HuH-7.5 (cell line): ENCODE data around the gene UBE2N.
"Not testable (repeated sequence)": the region's sequence is repeated elsewhere in the genome, so short reads cannot be mapped to it uniquely, and the experiment has no call there.

Source experiments
- DNase-seq: peaks from one replicate; pipeline ENCODE4 v3.0.0; 2011; ENCODE audit warnings: low spot score

Gene UBE2N

DNA sequence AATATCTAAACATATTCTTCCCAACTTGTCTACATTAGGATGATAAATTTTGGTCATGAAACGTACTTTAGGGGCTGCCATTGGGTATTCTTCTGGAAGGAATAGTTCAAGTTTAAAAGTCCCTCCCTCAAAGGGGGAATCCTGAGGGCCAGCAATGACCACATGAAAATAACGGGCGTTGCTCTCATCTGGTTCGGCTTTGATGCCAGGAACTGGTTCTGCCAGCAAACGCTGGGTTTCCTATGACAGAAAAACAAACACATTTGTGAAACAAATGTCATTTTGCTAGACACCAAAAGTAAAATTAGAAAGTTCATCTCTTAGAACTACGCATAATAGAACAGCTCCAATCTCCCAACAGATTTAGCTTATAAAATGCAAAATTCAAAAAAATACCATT is 30.7 kb downstream of the UBE2N start:
- DNase-seq = not testable (repeated sequence)

DNA sequence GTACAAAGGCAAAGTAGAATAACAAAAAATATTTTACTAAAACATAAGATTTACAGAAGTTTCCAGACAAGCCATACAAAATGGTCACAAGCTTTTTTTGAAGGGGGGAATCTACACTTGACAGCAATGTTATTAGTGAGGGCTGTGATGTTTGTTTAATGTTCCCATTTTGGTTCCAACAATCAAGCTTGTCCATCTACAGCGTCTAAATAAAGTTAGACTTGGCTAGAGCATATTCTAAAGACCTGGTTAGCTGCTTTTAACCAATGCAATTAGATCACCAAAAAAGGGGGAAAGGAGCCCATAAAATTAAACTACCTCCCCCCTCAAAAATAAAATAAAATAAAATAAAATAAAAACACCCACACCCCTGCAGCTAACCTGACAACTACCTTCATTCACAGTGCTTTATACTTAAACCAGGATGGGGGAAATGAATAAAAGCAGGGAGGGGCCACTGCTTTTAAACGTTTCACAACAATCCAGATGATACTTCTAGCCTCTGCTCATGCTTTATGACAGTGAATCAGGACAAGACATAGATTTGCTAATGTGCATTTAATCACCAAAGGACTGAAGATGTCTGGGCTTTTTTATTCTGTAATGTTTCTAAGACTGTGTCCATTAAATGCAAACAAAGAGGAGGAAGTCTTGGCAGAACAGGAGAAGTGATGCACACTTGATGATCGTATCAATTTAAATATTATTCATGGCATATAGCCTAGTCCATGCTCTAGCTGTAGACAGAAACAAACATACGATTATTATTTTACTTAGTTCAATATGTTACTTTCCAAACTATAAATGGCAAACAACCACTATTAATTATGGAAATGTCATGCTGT is 32.2 kb downstream of the UBE2N start:
- not testable (repeated sequence) for DNase-seq

DNA sequence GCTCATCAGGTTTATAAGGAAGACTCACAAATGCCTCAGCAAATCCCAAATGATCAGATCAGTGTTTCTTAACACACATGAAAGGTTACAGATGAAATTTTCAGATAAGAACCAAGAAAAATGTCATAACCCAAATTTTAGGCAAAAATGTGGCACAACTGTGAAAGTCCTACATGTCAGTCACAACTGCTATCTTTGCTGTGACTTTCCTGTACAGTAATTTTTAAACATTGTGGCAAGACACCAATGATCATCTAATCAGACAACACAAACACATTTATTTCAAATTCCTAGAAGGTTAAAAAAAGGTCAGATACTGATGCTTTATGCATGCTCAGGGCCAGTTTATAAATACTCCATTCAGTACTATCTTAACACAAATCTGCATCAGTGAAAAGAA is 32.9 kb downstream of the UBE2N start:
- no peak for DNase-seq

DNA sequence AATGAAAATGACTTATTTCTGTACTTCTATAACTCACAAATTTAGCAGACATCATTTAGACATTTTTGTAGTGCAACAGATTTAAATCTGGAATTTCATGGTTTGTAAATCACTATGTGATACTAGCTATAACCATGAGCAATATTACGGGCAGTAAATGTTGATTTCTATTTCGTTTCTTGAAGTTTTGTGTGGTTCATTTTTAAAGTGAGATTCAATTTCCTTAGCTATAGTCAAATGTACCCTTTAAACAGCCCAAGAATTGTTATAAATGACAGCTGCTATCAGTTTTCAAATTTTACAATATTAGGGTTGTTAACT is 33.8 kb downstream of the UBE2N start:
- no peak for DNase-seq

DNA sequence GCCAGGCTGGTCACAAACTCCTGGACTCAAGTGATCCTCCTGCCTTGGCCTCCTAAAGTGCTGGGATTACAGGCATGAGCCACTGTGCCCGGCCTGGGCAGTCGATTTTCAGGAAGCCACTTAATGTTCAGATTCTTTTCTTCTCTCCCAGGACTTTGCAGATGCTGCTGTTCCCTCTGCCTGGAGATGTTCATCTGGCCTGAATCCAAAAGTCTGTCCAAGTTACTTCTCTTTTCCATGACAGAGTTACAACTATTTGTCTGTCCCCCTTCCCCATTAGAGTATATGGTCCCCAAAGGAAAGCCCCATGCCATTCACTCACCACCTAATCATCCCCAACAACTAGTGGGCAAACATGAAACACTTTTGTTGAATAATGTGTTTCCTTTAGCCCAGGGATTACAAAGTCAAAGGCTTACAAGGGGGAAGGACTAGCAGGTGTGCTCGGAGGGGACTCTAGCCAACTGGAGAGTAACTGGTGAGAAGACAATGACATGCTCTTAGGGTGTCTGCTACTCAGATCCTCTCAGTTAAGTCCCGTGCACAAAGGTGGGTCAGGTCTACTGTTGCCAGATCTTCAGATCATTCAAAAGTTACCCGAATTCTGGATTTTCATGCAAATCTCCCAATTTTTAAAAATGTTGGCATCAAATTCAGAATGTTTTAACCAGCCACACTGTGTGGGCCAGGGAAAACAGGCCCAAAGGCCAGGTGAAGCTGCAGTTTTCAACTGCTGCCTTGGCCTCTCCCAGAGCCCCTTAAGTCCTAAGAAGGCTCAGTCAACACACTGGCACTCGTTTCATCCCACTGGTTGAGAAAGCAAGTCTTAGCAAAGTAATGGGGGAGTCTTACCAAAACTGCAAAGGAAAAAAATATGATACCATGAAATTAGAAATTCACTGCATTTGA is 34.4 kb downstream of the UBE2N start:
- DNase-seq = no peak

DNA sequence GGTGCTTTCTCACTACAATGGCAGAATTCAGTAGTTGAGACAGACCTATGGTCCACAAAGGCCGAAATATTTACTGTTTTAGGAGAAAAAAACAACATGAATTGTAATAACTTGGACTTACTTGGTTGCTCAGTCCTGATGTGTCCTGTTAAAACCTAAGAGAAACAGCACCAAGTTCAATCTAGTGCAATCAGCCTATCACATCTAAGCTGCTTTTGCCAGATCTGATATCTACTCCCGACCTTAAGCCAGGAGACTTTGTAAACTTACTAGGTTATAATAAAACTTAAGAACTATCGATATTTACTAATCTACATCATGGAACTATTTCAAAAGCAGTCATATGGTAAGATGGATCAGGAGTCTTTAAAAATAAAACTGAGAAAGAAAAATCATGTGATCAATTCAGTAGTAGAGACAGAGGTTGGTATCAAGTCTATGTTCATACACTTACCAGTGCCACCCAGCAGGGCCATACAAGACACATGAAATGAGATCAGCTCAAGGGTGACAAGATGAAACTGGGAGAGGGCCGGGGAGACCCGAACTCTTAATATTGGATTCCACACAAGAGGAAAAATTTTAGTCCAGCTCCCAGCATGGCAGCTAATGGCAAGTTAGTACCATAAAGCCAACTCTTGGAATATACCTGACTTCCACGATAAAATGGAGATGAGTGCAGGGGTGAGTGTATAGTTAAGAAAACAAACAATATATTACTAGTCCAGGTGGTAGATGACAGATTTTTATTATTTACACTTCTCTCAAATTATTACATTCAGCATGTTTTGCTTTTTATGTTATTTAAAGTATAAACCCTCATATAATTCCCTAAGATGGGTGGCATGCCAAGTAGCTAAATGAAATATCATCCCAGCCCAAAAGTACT is 36.5 kb downstream of the UBE2N start:
- DNase-seq = no peak

DNA sequence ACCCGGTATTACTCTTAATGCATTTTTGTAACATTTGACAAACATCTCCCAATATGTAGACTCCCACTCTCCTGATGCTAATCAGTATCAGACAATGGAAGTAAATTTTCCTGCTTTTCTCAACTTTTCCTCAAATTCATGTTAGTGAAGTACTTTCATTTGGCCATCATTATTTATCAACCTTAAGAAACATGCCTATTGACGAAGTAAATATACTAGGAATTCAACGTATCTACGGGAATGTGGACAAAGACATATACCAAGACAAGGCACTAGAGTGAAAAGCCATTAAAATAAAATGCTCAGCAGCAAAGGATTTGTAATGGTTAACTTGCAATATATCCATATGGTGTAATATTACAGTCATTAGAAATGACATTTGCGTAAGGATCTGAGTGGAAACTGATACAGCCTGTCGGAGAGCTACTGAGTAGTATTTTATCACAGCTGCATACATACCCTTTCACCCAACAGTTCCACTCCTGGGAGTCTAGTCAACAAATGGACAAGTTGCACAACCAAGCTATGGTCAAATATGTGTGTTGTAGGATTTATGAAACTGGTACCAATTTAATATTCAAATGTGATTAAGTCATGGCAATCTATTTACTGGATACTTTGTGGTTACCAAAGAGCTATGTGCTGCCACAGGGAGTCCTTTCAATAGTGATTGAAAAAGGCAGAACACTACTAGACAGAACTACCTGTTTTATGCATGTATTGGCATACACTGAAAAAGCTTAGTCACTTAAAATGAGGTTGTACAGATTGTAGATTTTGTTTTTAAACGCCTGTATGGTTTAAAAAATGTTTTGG is 37.6 kb downstream of the UBE2N start:
- no peak for DNase-seq

DNA sequence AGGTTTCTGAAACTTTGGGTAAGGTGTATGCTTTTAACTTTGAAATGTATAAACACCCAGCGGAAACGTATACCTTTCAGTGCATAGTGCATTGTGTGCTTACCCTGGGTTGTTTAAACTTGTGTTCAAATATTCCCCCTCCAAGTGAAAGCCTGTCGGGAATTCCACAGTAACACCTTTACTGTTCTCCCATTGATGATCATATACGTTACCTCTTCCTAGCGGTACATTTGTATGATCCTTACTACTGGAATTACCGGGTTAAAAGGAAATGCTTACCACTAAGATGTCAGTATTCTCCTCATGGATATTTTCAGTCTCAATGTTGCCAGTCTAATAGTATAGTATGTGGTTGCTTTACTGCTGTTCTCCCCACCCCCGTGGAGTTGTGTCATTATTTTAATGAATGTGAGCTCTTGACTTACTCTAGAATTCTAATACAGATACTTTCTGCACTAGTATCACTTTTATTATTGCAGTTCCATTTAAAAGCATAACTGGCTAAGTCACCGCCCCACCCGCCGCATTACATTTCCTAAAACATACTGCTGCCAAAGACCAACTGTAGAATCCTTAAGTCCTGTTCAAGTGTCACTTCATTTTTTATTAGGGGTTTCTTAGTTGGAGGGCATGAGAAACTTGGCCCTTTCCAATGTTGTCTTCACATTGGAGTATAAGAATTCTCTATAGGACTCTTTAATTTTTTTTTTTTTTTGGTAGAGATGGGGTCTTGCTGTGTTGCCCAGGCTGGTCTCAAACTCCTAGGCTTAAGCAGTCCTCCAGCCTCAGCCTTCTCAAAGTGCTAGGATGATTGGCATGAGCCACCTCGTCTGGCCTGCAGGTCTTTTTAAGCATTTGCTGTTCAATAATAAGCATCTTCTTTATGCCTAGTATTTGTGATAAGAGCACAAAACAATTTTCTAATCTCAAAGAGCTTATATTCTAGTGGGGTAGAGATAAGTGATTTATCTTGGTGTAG is 39.1 kb downstream of the UBE2N start:
- DNase-seq = no peak

DNA sequence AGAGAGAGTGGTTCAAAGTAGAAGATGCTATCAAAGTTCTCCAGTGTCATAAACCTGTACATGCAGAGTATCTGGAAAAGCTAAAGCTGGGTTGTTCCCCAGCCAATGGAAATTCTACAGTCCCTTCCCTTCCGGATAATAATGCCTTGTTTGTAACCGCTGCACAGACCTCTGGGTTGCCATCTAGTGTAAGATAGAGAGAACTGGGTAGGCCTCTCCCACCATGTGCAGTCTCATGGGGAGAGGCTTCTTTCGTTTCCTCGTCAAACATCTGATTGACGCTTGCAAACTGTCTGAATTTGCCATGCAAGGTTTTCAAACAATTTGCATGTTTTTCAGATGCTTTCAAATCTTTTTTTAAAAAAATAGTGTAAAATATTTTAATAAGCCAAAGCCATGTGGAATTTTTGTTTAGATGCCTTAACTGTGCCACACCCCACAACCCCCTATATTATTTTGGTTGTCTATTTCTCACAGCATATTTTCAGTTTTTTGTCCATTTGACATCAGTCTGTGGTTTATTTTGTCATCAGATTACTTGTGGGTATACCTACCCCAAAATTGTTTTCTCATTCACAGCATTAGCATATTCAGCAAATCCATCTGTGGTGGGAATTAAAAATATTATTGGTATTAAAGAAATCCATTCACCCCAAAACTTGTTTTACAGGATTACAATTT is 42.4 kb downstream of the UBE2N start:
- DNase-seq = not testable (repeated sequence)

DNA sequence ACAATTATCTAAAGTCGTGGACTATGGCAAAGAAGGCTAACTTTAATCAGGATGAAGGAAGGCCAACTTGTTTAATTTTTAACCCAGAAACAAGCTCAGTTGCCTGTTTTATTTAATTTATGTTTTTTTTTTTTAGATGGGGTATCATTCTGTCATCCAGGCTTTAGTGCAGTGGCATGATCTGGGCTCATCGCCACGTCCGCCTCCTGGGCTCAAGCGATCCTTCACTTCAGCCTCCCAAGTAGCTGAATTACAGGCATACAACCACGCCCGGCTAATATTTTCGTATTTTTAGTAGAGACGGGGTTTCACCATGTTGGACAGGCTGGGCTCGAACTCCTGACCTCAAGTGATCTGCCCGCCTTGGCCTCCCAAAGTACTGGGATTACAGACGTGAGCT is 44.3 kb downstream of the UBE2N start:
- no peak for DNase-seq

DNA sequence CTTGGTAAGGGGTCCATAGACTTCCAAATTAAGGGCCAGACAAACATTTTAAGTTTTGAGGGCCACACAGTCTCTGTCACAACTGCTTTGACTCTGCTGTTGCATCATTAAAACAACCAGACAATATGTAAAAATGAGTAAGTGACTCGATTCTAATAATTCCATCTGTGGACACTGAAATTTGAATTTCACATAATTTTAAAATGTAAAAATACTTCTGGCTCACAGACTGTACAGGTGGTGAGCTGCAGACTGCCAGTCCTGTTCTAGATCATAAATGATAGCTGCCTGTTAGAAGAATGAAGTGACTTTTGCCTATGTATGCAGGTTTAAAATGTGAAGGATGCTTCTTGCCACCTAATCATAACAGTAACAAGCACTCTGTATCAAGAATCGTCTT is 48.3 kb downstream of the UBE2N start:
- no peak for DNase-seq

DNA sequence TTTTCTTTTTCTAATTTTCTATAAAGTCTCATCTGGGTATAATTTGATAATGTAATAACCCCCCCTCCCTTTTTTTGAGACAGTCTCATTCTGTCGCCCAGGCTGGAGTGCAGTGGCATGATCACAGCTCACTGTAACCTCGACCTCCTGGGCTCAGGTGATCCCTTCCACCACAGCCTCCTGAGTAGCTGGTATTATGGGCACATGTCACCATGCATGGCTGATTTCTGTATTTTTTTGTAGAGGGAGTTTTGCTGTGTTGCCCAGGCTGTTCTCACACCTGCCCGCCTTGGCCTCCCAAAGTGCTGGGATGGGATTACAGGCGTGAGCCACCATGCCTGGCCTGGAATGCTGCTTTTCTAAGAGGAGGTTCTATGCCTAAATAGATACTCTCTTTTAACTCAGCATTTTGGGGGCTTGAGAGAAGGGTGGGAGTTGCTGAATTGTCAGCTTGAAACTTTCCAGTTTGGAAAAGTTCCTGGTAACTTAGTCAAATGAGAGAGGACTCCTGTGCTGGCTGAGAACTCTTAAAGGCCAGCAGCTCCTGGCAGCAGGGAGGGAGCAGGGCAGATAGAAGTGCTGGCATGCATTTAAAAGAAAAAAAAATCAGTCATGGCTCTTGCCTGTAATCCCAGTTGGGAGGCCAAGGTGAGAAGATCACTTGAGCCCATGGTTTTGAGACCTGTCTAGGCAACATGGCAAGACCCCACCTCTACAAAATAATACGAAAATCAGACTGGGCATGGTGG is 51.0 kb downstream of the UBE2N start:
- no peak for DNase-seq

DNA sequence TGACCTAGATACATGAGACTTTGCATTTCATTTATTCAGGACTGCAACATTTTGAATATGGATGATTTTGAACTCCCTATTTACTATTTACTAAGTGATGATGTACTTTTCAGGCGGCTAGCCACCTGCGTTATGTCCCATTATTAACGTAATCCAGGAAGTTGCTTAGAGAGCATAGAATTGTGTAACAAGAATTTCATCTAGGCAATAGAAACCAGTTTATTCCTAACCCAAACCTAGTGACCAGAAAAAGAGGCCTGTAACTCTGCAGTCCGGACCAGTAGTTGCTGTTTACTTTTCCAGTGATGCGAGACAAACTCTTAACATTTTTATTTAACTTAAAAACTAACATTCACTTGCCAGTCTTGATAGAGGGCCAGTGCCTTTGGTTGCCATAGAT is 51.7 kb downstream of the UBE2N start:
- DNase-seq = no peak

DNA sequence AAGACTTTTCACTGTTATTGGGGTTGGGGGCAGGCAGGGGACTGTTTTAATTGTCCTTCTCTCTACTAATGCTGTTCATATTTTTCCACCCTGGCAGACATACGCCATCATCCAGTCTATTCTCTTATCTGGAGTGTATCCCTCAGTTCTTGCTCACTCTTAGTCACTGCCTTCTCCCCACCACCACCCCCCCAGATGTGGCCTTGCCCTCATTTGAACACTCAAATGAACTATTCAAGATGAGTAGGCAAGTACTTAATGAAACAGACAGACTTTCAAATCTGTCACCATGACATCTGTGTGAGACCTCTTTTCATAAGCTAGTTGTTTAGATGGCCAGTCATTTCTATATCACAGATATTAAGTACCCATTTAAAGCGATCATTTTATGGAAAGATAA is 54.0 kb downstream of the UBE2N start:
- DNase-seq = no peak

DNA sequence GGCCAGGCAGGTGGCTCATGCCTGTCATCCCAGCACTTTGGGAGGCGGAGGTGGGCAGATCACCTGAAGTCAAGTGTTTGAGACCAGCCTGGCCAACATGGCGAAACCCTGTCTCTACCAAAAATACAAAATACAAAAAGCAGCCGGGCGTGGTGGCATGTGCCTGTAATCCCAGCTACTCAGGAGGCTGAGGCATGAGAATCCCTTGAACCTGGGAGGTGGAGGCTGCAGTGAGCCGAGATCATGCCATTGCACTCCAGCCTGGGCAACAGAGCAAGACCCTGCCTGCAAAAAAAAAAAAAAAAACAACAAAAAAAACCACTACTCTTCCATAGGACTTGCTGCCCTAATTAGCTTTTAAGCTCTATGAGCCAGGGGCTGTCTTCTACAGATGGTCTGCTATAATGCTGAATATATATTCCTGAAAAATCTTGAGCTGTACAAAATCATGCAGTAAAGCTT is 59.7 kb downstream of the UBE2N start:
- not testable (repeated sequence) for DNase-seq

DNA sequence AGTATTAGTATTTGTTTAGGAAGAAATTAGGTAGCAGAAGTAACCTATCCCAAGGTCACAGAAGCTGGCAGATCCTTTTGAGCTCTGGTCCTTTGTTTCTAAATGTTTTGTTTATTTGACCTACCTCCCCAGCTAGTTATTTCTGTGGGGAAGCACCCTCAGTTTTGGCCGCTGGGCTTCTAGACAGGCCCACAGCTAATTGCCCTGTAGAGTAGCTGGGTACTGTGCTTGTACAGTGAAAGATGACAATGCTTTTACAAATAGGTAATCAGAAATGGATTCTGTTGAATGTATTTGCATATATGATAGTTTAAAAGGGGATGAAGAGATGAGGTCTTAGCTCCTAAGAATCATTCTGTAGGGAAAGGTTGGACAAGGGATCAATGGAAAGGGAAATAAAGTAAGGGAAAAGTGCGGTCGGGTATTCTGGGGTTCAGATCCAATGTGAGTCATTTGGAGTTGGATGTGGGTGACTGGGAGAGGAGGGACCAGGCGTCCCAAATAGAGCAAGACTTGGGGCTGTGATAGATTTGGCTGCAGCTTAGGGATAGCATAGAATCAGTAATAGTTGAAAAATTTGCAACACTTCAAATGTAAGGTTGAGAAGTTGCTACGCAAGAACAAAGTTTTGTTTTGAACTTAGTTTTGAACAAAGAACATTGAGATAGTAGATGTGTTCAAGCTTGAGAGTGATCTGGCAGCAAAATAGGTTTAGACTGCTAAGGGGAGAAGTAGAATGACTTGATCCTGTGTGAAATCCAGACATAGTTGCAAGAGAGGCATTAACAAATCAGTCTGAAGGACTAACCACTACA is 60.4 kb downstream of the UBE2N start:
- DNase-seq = no peak

DNA sequence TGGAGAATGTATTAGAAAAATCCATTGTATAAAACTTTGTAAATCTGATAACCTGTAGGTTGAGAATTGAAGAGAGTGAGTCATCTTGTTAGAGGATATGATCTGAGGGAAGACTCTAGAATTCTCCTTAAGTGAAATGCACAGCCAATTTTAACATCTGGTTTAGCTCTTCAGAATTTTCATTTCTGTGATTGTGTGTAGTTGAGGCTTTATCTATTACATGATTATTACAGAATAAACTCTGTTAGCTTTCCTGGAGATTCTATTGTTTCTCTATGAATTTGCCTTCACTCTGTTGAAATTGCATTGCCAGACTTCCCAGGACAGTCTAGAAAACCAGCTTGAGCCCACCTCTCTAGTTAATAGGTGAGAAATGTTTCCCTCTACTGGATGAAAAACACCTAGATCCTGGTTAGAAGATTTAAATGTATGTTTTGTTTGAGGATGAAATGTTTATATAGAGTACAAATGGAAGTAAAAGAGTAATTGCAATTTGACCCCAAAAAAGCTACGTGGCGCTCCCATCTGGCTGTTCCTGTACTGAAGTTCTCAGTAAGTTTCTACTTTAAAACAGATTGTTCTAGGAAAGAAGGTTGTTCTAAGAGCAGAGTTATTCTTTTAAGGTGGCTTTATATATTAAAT is 61.1 kb downstream of the UBE2N start:
- DNase-seq = no peak
